ENCODE results near the gene PTGIS.

Gene PTGIS

DNA sequence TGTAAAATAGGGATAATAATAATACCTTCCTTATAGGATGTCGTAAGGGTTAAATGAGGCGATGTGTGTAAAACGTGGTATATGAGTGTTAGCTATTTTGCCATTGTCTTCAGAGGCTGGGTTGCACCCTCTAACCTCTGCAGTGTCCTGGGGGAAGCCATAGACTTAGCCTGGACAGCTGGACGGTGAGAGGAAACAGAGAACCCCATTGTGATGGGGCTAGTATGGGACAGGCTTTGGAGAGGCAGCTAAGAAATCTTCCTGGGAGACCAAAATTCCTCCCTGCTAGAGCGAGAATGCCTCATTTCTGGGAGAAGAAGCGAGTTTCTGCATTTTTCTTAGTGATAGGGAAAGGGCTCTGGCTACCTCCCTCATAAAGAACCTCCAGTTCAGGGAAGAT lies 108.3 kb downstream of the PTGIS start:
- DNase-seq (ENCODE audit: low read depth in 1 of 2, low spot score in 1 of 2): no peak
- H3K27me3 ChIP-seq (ENCODE audit: insufficient read depth, poor library complexity, severe bottlenecking): peaks cover 26% of the 10 kb centered on the region
- no peak overlapping the region for H3K4me3 ChIP-seq (replicated peaks; ENCODE audit: insufficient read depth, low read length)
- no peak overlapping the region for H3K27ac ChIP-seq (replicated peaks)
- TF ChIP-seq, protein P1, sequence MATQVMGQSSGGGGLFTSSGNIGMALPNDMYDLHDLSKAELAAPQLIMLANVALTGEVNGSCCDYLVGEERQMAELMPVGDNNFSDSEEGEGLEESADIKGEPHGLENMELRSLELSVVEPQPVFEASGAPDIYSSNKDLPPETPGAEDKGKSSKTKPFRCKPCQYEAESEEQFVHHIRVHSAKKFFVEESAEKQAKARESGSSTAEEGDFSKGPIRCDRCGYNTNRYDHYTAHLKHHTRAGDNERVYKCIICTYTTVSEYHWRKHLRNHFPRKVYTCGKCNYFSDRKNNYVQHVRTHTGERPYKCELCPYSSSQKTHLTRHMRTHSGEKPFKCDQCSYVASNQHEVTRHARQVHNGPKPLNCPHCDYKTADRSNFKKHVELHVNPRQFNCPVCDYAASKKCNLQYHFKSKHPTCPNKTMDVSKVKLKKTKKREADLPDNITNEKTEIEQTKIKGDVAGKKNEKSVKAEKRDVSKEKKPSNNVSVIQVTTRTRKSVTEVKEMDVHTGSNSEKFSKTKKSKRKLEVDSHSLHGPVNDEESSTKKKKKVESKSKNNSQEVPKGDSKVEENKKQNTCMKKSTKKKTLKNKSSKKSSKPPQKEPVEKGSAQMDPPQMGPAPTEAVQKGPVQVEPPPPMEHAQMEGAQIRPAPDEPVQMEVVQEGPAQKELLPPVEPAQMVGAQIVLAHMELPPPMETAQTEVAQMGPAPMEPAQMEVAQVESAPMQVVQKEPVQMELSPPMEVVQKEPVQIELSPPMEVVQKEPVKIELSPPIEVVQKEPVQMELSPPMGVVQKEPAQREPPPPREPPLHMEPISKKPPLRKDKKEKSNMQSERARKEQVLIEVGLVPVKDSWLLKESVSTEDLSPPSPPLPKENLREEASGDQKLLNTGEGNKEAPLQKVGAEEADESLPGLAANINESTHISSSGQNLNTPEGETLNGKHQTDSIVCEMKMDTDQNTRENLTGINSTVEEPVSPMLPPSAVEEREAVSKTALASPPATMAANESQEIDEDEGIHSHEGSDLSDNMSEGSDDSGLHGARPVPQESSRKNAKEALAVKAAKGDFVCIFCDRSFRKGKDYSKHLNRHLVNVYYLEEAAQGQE (IDR thresholded peaks at IDR 0.05; ENCODE audit: insufficient replicate concordance, low read depth): no peak
- no peak for TF ChIP-seq SPI1 (IDR thresholded peaks at IDR 0.05; ENCODE audit: borderline replicate concordance, low read depth)
- no peak for TF ChIP-seq GABPA (IDR thresholded peaks at IDR 0.05; ENCODE audit: low read depth)
- TF ChIP-seq, protein P2, sequence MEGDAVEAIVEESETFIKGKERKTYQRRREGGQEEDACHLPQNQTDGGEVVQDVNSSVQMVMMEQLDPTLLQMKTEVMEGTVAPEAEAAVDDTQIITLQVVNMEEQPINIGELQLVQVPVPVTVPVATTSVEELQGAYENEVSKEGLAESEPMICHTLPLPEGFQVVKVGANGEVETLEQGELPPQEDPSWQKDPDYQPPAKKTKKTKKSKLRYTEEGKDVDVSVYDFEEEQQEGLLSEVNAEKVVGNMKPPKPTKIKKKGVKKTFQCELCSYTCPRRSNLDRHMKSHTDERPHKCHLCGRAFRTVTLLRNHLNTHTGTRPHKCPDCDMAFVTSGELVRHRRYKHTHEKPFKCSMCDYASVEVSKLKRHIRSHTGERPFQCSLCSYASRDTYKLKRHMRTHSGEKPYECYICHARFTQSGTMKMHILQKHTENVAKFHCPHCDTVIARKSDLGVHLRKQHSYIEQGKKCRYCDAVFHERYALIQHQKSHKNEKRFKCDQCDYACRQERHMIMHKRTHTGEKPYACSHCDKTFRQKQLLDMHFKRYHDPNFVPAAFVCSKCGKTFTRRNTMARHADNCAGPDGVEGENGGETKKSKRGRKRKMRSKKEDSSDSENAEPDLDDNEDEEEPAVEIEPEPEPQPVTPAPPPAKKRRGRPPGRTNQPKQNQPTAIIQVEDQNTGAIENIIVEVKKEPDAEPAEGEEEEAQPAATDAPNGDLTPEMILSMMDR (IDR thresholded peaks at IDR 0.05; ENCODE audit: insufficient read depth, low read length): no peak
- no peak for TF ChIP-seq POLR2AphosphoS5 (IDR thresholded peaks at IDR 0.05; ENCODE audit: low read depth)

DNA sequence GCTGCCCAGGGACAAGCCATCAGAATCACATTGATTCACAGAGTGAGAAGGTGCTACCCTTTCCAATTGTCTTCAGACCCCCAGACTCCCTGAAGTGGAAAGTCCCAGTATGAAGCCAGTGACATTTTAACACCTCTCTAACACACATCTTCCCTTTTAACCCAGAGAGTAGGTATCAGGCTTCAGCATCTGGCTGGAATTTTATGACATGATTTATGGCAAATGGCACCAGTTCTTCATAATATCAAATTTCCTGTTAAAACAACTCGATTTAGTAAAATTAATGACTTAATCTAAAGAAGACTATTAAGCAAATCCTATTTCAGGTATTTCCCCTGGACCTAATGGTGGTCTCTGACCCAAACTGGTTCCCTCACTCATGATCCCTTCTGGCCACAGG lies 110.5 kb downstream of the PTGIS start:
- TF ChIP-seq, protein P1 (IDR thresholded peaks at IDR 0.05; ENCODE audit: insufficient replicate concordance, low read depth): no peak
- TF ChIP-seq, protein P2 (IDR thresholded peaks at IDR 0.05; ENCODE audit: insufficient read depth, low read length): no peak
- TF ChIP-seq GABPA (IDR thresholded peaks at IDR 0.05; ENCODE audit: low read depth) (no peak), POLR2AphosphoS5 (IDR thresholded peaks at IDR 0.05; ENCODE audit: low read depth) (no peak), SPI1 (IDR thresholded peaks at IDR 0.05; ENCODE audit: borderline replicate concordance, low read depth) (no peak)

DNA sequence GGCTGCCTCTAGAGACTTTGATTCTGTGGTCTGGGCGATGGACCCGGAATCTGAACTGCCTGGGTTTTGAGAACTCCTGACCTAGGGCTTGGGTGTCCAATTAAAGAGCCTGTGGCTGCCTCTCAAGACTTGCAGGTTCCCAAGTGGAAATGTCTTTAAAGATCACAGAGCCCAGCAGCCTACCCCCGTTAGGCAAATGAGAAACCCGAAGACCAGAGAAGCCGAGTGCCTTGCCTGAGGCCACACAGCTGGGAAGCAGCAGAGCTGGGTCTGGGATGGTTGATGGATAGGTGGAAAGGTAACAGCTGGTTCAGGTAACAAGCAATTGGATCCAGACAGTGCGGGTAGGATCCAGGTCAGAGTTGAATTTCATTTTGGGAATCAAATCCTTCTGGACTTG lies 111.3 kb downstream of the PTGIS start:
- DNase-seq (ENCODE audit: low read depth in 1 of 2, low spot score in 1 of 2): no peak
- H3K27ac ChIP-seq (replicated peaks): no peak overlapping the region
- H3K27me3 ChIP-seq (ENCODE audit: insufficient read depth, poor library complexity, severe bottlenecking): peaks cover 21% of the 10 kb centered on the region
- TF ChIP-seq SPI1 (IDR thresholded peaks at IDR 0.05; ENCODE audit: borderline replicate concordance, low read depth) (no peak), GABPA (IDR thresholded peaks at IDR 0.05; ENCODE audit: low read depth) (no peak), POLR2AphosphoS5 (IDR thresholded peaks at IDR 0.05; ENCODE audit: low read depth) (no peak)
- TF ChIP-seq, protein P2 (IDR thresholded peaks at IDR 0.05; ENCODE audit: insufficient read depth, low read length): no peak
- TF ChIP-seq, protein P1 (IDR thresholded peaks at IDR 0.05; ENCODE audit: insufficient replicate concordance, low read depth): no peak
- H3K4me3 ChIP-seq (replicated peaks; ENCODE audit: insufficient read depth, low read length): no peak overlapping the region

More for the DNA sequence above, 110.5 kb downstream of the PTGIS start:
- peaks cover 25% of the 10 kb centered on the region for H3K27me3 ChIP-seq (ENCODE audit: insufficient read depth, poor library complexity, severe bottlenecking)
- H3K4me3 ChIP-seq (replicated peaks; ENCODE audit: insufficient read depth, low read length): no peak overlapping the region
- no peak overlapping the region for H3K27ac ChIP-seq (replicated peaks)
- no peak for DNase-seq (ENCODE audit: low read depth in 1 of 2, low spot score in 1 of 2)
